HCT116 (cell line): Measurements from ENCODE around the gene ARPC1B. TPM values are rescaled to one million over a fixed set of nuclear protein-coding genes. Genes with fewer than 3 reads are reported as not detected.
A peak's percentile ranks its signal among the peaks of the same experiment; 100 is the strongest.
"Not testable (repeated sequence)": the region's sequence is repeated elsewhere in the genome, so short reads cannot be mapped to it uniquely, and the experiment has no call there.

Experiments
- ATAC-seq: fragments of 200-7000 bp; cut with Tn5 transposase; 2 replicates; pipeline ENCODE4 v1.9.1; 2020; ENCODE audit warnings: mild to moderate bottlenecking, moderate library complexity
- BruUV-seq: library from RNA; stranded (reverse); fragments of 400-500 nt; replicated peaks from 2 replicates; lab custom pipeline; 2021; lab: Mats Ljungman, UMichigan
- CTCF ChIA-PET: fragments of 300-600 bp; sonication (Branson Sonifier 250); formaldehyde crosslinking; loops from one replicate; lab custom pipeline; 2021; ENCODE audit warnings: antibody characterized with exemption; lab: Charles Lee
- POLR2A ChIA-PET: fragments of 300-600, 350-600 bp; sonication (Branson Sonifier 250); formaldehyde crosslinking; loops from one replicate; lab custom pipeline; 2021; ENCODE audit warnings: antibody characterized with exemption; lab: Charles Lee
- RAD21 ChIA-PET, 2 experiments: fragments of 300-600 bp; sonication (Branson Sonifier 250); formaldehyde crosslinking; loops; one replicate each; lab custom pipeline; 2023; ENCODE audit warnings: low total read pairs in 2 of 2; ENCODE audit not compliant: uncharacterized antibody in 2 of 2, unreplicated experiment in 2 of 2, low non-redundant PET in 1 of 2; lab: Charles Lee
- DNase-seq: peaks from one replicate; pipeline ENCODE4 v3.0.0-alpha.2; 2010; ENCODE audit warnings: low read depth, low spot score
- H2AFZ ChIP-seq: fragments of 200-600 bp; shearing (Covaris generic), sonication (generic); 2 replicates; pipeline ENCODE4 v1.6.1; 2017; ENCODE audit warnings: low read depth, mixed run types, mixed read lengths, antibody characterized with exemption, low read length; ENCODE audit not compliant: poor library complexity, severe bottlenecking
- H3K27ac ChIP-seq: 2 replicates; pipeline ENCODE4 v1.5.1; 2012; ENCODE audit warnings: low read depth, low read length
- H3K27me3 ChIP-seq: fragments of 200-600 bp; sonication (generic); 2 replicates; pipeline ENCODE4 v1.6.1; 2016; ENCODE audit warnings: mixed run types, low read length, mixed read lengths; ENCODE audit not compliant: insufficient read depth
- H3K36me3 ChIP-seq, 2 experiments: fragments of 200-500 bp in 1 of 2; fragments of 200-600 bp in 1 of 2; sonication (Bioruptor generic) in 1 of 2; sonication (generic) in 1 of 2; 2 replicates each; pipeline versions ENCODE4 v1.5.1 to v1.6.1; 2014 to 2016; ENCODE audit warnings: low read length in 2 of 2, inconsistent platforms in 1 of 2, mixed read lengths in 1 of 2, mixed run types in 1 of 2; ENCODE audit not compliant: insufficient read depth in 2 of 2, control insufficient read depth in 1 of 2
- H3K4me1 ChIP-seq, 2 experiments: fragments of 200-600 bp in 1 of 2; sonication (generic) in 1 of 2; 2 replicates each; pipeline versions ENCODE4 v1.5.1 to v1.6.1; 2012 to 2017; ENCODE audit warnings: low read length in 2 of 2, inconsistent platforms in 1 of 2, mild to moderate bottlenecking in 1 of 2, mixed read lengths in 1 of 2, mixed run types in 1 of 2, moderate library complexity in 1 of 2; ENCODE audit not compliant: insufficient read depth in 2 of 2, control insufficient read depth in 1 of 2
- H3K4me2 ChIP-seq: fragments of 200-600 bp; sonication (generic); 2 replicates; pipeline ENCODE4 v1.6.1; 2017; ENCODE audit warnings: mixed run types, low read length, mixed read lengths
- H3K4me3 ChIP-seq, 2 experiments: fragments of 200-600 bp in 1 of 2; sonication (generic) in 1 of 2; replicated peaks in 1 of 2; 2 replicates each; pipeline ENCODE4 v1.5.1; 2011 to 2016; ENCODE audit warnings: low read length in 2 of 2, control low read depth in 1 of 2, low read depth in 1 of 2, mild to moderate bottlenecking in 1 of 2, mixed read lengths in 1 of 2, mixed run types in 1 of 2
- H3K79me2 ChIP-seq: fragments of 200-600 bp; sonication (generic); 2 replicates; pipeline ENCODE4 v1.6.1; 2017; ENCODE audit warnings: mild to moderate bottlenecking, mixed run types, low read length, moderate library complexity, mixed read lengths; ENCODE audit not compliant: insufficient read depth
- H3K9ac ChIP-seq: fragments of 200-600 bp; sonication (generic); 2 replicates; pipeline ENCODE4 v1.6.1; 2016; ENCODE audit warnings: low read length, mixed read lengths
- H3K9me2 ChIP-seq: fragments of 200-600 bp; sonication (generic), shearing (Covaris generic); 2 replicates; pipeline ENCODE4 v1.6.1; 2017; ENCODE audit warnings: mixed run types, mild to moderate bottlenecking, moderate library complexity; ENCODE audit not compliant: insufficient read depth
- H3K9me3 ChIP-seq, 2 experiments: fragments of 200-500 bp in 1 of 2; fragments of 200-600 bp in 1 of 2; sonication (Bioruptor generic) in 1 of 2; sonication (generic) in 1 of 2; 2 replicates each; pipeline ENCODE4 v1.6.1; 2014 to 2017; ENCODE audit warnings: low read length in 2 of 2, mixed read lengths in 2 of 2, inconsistent platforms in 1 of 2, low read depth in 1 of 2, mild to moderate bottlenecking in 1 of 2, mixed run types in 1 of 2, moderate library complexity in 1 of 2; ENCODE audit not compliant: control insufficient read depth in 1 of 2, insufficient read depth in 1 of 2
- H4K20me1 ChIP-seq: fragments of 200-600 bp; sonication (generic), shearing (Covaris generic); 2 replicates; pipeline ENCODE4 v1.6.1; 2017; ENCODE audit warnings: mixed run types, mild to moderate bottlenecking, moderate library complexity; ENCODE audit not compliant: insufficient read depth
- CBX3 ChIP-seq: IDR thresholded peaks from 2 replicates; pipeline ENCODE4 v1.6.1; 2012; ENCODE audit warnings: low read depth
- POLR2AphosphoS5 ChIP-seq: IDR thresholded peaks from 2 replicates; pipeline ENCODE4 v1.6.1; 2011; ENCODE audit warnings: mild to moderate bottlenecking, low read depth, low read length, moderate library complexity
- RAD21 ChIP-seq: IDR thresholded peaks from 2 replicates; pipeline ENCODE4 v1.6.1; 2012; ENCODE audit warnings: low read depth, mild to moderate bottlenecking
- intact Hi-C: fragments of 100-400 bp; cut with micrococcal nuclease; formaldehyde crosslinking; loops from 2 replicates; pipeline ENCODE4 v1.10.0; 2022
- total RNA-seq: library from RNA; stranded (reverse); gene quantifications from one replicate; pipeline ENCODE4 v1.2.1, GENCODE V29; 2021; ENCODE audit not compliant: unreplicated experiment
- TF ChIP-seq, protein P1 (sequence below): IDR thresholded peaks from 2 replicates; pipeline ENCODE4 v1.6.1; 2012
- TF ChIP-seq, protein P2 (sequence below), 3 experiments: fragments of 200-600 bp in 1 of 3; sonication (generic) in 1 of 3; IDR thresholded peaks in 2 of 3; conservative IDR thresholded peaks in 1 of 3; 2 replicates each; pipeline ENCODE4 v1.5.1; 2012 to 2017; ENCODE audit warnings: low read depth in 2 of 3, low read length in 2 of 3, antibody characterized with exemption in 1 of 3, borderline replicate concordance in 1 of 3, control low read depth in 1 of 3, mild to moderate bottlenecking in 1 of 3, mixed read lengths in 1 of 3, mixed run types in 1 of 3, moderate library complexity in 1 of 3; ENCODE audit not compliant: insufficient read depth in 1 of 3

Gene ARPC1B
- total RNA-seq, 1 experiment from 2014 or later = 192 TPM

GRCh38 chr7:99410635-99411034, 36.1 kb downstream of the ARPC1B start:
- Histone ChIP-seq H3K9me3 (no peaks in the 10 kb centered on the region), H3K4me1 (peaks cover 13 to 19% of the 10 kb centered on the region in 2 experiments; a peak in 3 of 4 replicates), H3K4me3 (no peak overlapping the region), H3K9ac (no peak overlapping the region), H3K36me3 (peaks cover 30 to 41% of the 10 kb centered on the region in 2 experiments; a peak in 3 of 4 replicates), H3K27me3 (no peaks in the 10 kb centered on the region), H3K79me2 (peaks cover 71% of the 10 kb centered on the region), H2AFZ (no peak overlapping the region), H4K20me1 (no peaks in the 10 kb centered on the region; the same call in 1 of the 2 replicates), H3K27ac (no peak overlapping the region), H3K4me2 (peak overlapping the region; percentile 96; the same call in 1 of the 2 replicates), H3K9me2 (no peaks in the 10 kb centered on the region)
- ChIA-PET RAD21 (no interaction called here), CTCF (no interaction called here), POLR2A (no interaction called here)
- intact Hi-C loops = no loop called here
- ATAC-seq (no peak), DNase-seq (no peak)
- no peak for TF ChIP-seq POLR2AphosphoS5
- TF ChIP-seq, protein P1, sequence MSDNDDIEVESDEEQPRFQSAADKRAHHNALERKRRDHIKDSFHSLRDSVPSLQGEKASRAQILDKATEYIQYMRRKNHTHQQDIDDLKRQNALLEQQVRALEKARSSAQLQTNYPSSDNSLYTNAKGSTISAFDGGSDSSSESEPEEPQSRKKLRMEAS = no peak
- BruUV-seq = no TSS peak

DNA sequence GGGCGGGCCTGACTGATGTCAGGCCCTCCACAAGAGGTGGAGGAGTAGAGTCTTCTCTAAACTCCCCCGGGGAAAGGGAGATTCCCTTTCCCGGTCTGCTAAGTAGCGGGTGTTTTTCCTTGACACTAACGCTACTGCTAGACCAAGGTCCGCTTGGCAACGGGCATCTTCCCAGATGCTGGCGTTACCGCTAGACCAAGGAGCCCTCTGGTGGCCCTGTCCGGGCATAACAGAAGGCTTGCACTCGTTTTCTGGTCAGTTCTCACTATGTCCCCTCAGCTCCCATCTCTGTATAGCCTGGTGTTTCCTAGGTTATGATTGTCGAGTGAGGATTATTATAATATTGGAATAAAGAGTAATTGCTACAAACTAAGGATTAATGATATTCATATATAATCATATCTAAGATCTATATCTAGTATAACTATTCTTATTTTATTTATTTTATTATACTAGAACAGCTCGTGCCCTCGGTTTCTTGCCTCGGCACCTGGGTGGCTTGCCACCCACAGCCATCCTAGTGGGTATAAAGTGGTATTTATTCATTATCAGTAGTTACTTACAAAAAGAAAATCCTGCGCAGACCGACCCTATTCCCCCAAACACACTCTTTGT, 41.1 kb downstream of the ARPC1B start:
- H3K9me3 ChIP-seq, H3K9me2 ChIP-seq, H3K27me3 ChIP-seq, H3K4me1 ChIP-seq, H3K27ac ChIP-seq, POLR2A ChIA-PET, H3K4me2 ChIP-seq, BruUV-seq, H3K9ac ChIP-seq, intact Hi-C loops, CTCF ChIA-PET, H4K20me1 ChIP-seq, H3K4me3 ChIP-seq, H2AFZ ChIP-seq: not testable (repeated sequence)
- DNase-seq (peak; percentile 50), ATAC-seq (0 out of 2 replicates have a peak, but pooled peaks have one; percentile 40)
- RAD21 ChIA-PET = interaction anchor here in 1 of 2 experiments (0.6 kb wide), 1 partner anchor 260 kb away, joined by 3 read pairs; no protein-coding TSS in a partner anchor
- TF ChIP-seq CBX3 = peak; percentile 56; the same call in 1 of the 2 replicates
- TF ChIP-seq RAD21 = peak; percentile 67
- TF ChIP-seq, protein P2, sequence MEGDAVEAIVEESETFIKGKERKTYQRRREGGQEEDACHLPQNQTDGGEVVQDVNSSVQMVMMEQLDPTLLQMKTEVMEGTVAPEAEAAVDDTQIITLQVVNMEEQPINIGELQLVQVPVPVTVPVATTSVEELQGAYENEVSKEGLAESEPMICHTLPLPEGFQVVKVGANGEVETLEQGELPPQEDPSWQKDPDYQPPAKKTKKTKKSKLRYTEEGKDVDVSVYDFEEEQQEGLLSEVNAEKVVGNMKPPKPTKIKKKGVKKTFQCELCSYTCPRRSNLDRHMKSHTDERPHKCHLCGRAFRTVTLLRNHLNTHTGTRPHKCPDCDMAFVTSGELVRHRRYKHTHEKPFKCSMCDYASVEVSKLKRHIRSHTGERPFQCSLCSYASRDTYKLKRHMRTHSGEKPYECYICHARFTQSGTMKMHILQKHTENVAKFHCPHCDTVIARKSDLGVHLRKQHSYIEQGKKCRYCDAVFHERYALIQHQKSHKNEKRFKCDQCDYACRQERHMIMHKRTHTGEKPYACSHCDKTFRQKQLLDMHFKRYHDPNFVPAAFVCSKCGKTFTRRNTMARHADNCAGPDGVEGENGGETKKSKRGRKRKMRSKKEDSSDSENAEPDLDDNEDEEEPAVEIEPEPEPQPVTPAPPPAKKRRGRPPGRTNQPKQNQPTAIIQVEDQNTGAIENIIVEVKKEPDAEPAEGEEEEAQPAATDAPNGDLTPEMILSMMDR (IDR thresholded peaks at IDR 0.05 in 2 of 3, conservative IDR thresholded peaks at IDR 0.05 in 1 of 3; ENCODE audit: borderline replicate concordance in 1 of 3, insufficient read depth in 1 of 3, low read depth in 2 of 3, low read length in 2 of 3) = peak; percentile 39 to 75 (median 55); a peak in 5 of 6 replicates
- peaks cover 57 to 74% of the 10 kb centered on the region in 2 experiments for H3K36me3 ChIP-seq
- peaks cover 42% of the 10 kb centered on the region for H3K79me2 ChIP-seq
